B cell (primary cell): ENCODE results near the gene KLF16.

Source experiments
- EZH2 ChIP-seq: IDR thresholded peaks from 2 replicates; pipeline ENCODE4 v1.6.1; 2012; ENCODE audit warnings: borderline replicate concordance, low read depth, mild to moderate bottlenecking, moderate library complexity, low read length; ENCODE audit not compliant: insufficient read depth, poor library complexity, severe bottlenecking
- TF ChIP-seq, protein P1 (sequence below): fragments of 200-600 bp; IDR thresholded peaks from one replicate; pipeline ENCODE4 v1.8.0; 2022; ENCODE audit warnings: antibody characterized with exemption, mild to moderate bottlenecking

DNA sequence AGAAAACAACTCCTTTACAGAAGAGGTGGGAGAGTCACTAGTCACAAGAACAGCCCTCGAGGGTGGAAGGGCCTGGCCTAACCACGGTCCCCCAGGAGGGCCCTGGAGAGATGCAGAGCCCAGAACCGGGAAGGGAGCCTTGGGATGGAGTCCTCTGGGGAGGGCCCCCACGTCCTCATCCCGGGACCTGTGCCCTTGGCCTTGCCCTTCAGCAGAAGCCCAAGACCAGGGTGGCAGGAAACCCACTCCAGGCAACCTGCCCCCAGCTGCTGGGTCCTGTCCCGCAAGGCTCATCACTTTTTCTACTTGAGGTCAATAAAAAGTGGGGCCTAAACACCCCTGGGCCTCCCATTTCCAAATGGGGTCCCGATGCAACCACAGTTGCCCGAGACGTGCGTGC lies 49.0 kb downstream of the KLF16 start:
- TF ChIP-seq, protein P1, sequence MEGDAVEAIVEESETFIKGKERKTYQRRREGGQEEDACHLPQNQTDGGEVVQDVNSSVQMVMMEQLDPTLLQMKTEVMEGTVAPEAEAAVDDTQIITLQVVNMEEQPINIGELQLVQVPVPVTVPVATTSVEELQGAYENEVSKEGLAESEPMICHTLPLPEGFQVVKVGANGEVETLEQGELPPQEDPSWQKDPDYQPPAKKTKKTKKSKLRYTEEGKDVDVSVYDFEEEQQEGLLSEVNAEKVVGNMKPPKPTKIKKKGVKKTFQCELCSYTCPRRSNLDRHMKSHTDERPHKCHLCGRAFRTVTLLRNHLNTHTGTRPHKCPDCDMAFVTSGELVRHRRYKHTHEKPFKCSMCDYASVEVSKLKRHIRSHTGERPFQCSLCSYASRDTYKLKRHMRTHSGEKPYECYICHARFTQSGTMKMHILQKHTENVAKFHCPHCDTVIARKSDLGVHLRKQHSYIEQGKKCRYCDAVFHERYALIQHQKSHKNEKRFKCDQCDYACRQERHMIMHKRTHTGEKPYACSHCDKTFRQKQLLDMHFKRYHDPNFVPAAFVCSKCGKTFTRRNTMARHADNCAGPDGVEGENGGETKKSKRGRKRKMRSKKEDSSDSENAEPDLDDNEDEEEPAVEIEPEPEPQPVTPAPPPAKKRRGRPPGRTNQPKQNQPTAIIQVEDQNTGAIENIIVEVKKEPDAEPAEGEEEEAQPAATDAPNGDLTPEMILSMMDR, result no peak
- no peak for TF ChIP-seq EZH2
